Suprapubic skin (tissue), 4 donors: Measurements from ENCODE around the gene WFDC1. TPM values are rescaled to one million over a fixed set of nuclear protein-coding genes. Genes with fewer than 3 reads are reported as not detected.

Experiments
- DNase-seq, 2 donors: peaks; one replicate each; pipeline ENCODE4 v3.0.0-alpha.2; 2019; ENCODE audit warnings: low spot score in 2 of 2
- H3K27ac ChIP-seq: fragments of 200-600 bp; sonication (generic); one replicate; pipeline ENCODE4 v1.5.1; 2019
- H3K27me3 ChIP-seq: fragments of 200-600 bp; sonication (generic); one replicate; pipeline ENCODE4 v1.5.1; 2019
- H3K36me3 ChIP-seq: fragments of 200-600 bp; sonication (generic); one replicate; pipeline ENCODE4 v1.5.1; 2019
- H3K4me1 ChIP-seq: fragments of 200-600 bp; sonication (generic); one replicate; pipeline ENCODE4 v1.5.1; 2019
- H3K4me3 ChIP-seq: fragments of 200-600 bp; sonication (generic); one replicate; pipeline ENCODE4 v1.5.1; 2019; ENCODE audit warnings: mild to moderate bottlenecking
- H3K9me3 ChIP-seq: fragments of 200-600 bp; sonication (generic); one replicate; pipeline ENCODE4 v1.5.1; 2019
- CTCF ChIP-seq, 2 donors: fragments of 200-600 bp in 1 of 2; fragments of 450-650 bp in 1 of 2; sonication (generic) in 1 of 2; IDR thresholded peaks; one replicate each; pipeline ENCODE4 v1.5.1; 2016 to 2019; ENCODE audit warnings: antibody characterized with exemption in 2 of 2, mild to moderate bottlenecking in 1 of 2, moderate library complexity in 1 of 2
- EP300 ChIP-seq: sonication (generic); formaldehyde crosslinking; IDR thresholded peaks from one replicate; pipeline ENCODE4 v1.6.1; 2017; ENCODE audit warnings: antibody characterized with exemption
- POLR2A ChIP-seq, 2 donors: fragments of 450-650 bp; IDR thresholded peaks; one replicate each; pipeline ENCODE4 v1.6.1; 2017; ENCODE audit warnings: antibody characterized with exemption in 2 of 2, mild to moderate bottlenecking in 2 of 2, moderate library complexity in 2 of 2
- POLR2AphosphoS5 ChIP-seq, 3 donors: sonication (generic); formaldehyde crosslinking; IDR thresholded peaks; one replicate each; pipeline ENCODE4 v1.6.1; 2017; ENCODE audit warnings: antibody characterized with exemption in 3 of 3
- WGBS: methylation state at CpG from one replicate; pipeline ENCODE4 v1.1.5; 2018; 5-methylcytosine and 5-hydroxymethylcytosine counted together
- total RNA-seq, 4 donors: library from RNA; depleted of rRNA; stranded (reverse); fragments of >200 nt; gene quantifications; one replicate each; pipeline ENCODE4 v1.1.0, GENCODE V29; 2016

Gene WFDC1
- total RNA-seq, 4 donors from 2014 or later: 0.49 to 1.4 (median 1.3) TPM; not detected in 1

- TF ChIP-seq POLR2A (IDR thresholded peaks at IDR 0.05): no peak
Observed at GRCh38 chr16:84259691-84260090, 35.0 kb upstream of the WFDC1 start.

GRCh38 chr16:84260766-84261554, 33.7 kb upstream of the WFDC1 start:
- DNase-seq: no peak
- Histone ChIP-seq H3K36me3 (no peaks in the 10 kb centered on the region), H3K4me1 (no peaks in the 10 kb centered on the region), H3K4me3 (no peak overlapping the region), H3K27me3 (peaks cover 18% of the 10 kb centered on the region), H3K27ac (no peak overlapping the region), H3K9me3 (no peaks in the 10 kb centered on the region)
- TF ChIP-seq EP300: no peak
- WGBS: 77% methylated on average over 23 of the region's 23 CpGs

More at GRCh38 chr16:84259691-84260090, 35.0 kb upstream of the WFDC1 start:
- Histone ChIP-seq H3K27me3 (peaks cover 18% of the 10 kb centered on the region), H3K36me3 (no peaks in the 10 kb centered on the region), H3K4me1 (no peaks in the 10 kb centered on the region), H3K4me3 (no peak overlapping the region), H3K9me3 (no peaks in the 10 kb centered on the region), H3K27ac (no peak overlapping the region)
- DNase-seq: no peak
- WGBS: 95% methylated on average over 3 of the region's 3 CpGs

- H3K27ac ChIP-seq: no peak overlapping the region
- 89% methylated on average over 4 of the region's 4 CpGs for WGBS
- H3K4me3 ChIP-seq: no peak overlapping the region
- no peaks in the 10 kb centered on the region for H3K9me3 ChIP-seq
- no peak for DNase-seq
- H3K27me3 ChIP-seq: peaks cover 18% of the 10 kb centered on the region
- H3K4me1 ChIP-seq: no peaks in the 10 kb centered on the region
- TF ChIP-seq CTCF (IDR thresholded peaks at IDR 0.05): no peak
- TF ChIP-seq EP300: no peak
- no peaks in the 10 kb centered on the region for H3K36me3 ChIP-seq
Observed at GRCh38 chr16:84262031-84262430, 32.6 kb upstream of the WFDC1 start.

GRCh38 chr16:84262939-84263338, 31.7 kb upstream of the WFDC1 start:
- no peak overlapping the region for H3K4me3 ChIP-seq
- 93% methylated on average over 3 of the region's 3 CpGs for WGBS
- TF ChIP-seq POLR2AphosphoS5 (IDR thresholded peaks at IDR 0.05) (no peak), POLR2A (IDR thresholded peaks at IDR 0.05) (no peak), EP300 (no peak), CTCF (IDR thresholded peaks at IDR 0.05) (no peak)
- no peak for DNase-seq
- no peaks in the 10 kb centered on the region for H3K9me3 ChIP-seq
- H3K27ac ChIP-seq: no peak overlapping the region
- no peaks in the 10 kb centered on the region for H3K36me3 ChIP-seq
- no peaks in the 10 kb centered on the region for H3K4me1 ChIP-seq
- H3K27me3 ChIP-seq: peaks cover 12% of the 10 kb centered on the region

- no peaks in the 10 kb centered on the region for H3K9me3 ChIP-seq
- TF ChIP-seq POLR2AphosphoS5 (IDR thresholded peaks at IDR 0.05): no peak
- 46% methylated on average over 4 of the region's 4 CpGs for WGBS
- DNase-seq: no peak
- H3K4me3 ChIP-seq: no peak overlapping the region
- no peak overlapping the region for H3K27ac ChIP-seq
- H3K36me3 ChIP-seq: no peaks in the 10 kb centered on the region
- no peaks in the 10 kb centered on the region for H3K27me3 ChIP-seq
- no peaks in the 10 kb centered on the region for H3K4me1 ChIP-seq
Observed at GRCh38 chr16:84266451-84266850, 28.2 kb upstream of the WFDC1 start.

GRCh38 chr16:84267380-84267779, 27.3 kb upstream of the WFDC1 start:
- WGBS: 82% methylated on average over 4 of the region's 4 CpGs
- H3K27me3 ChIP-seq: no peaks in the 10 kb centered on the region
- no peaks in the 10 kb centered on the region for H3K4me1 ChIP-seq
- H3K36me3 ChIP-seq: no peaks in the 10 kb centered on the region
- no peak overlapping the region for H3K27ac ChIP-seq
- no peak for DNase-seq
- no peak overlapping the region for H3K4me3 ChIP-seq
- no peak for TF ChIP-seq EP300
- no peak for TF ChIP-seq POLR2A (IDR thresholded peaks at IDR 0.05)
- TF ChIP-seq CTCF (IDR thresholded peaks at IDR 0.05): no peak
- TF ChIP-seq POLR2AphosphoS5 (IDR thresholded peaks at IDR 0.05): no peak
- no peaks in the 10 kb centered on the region for H3K9me3 ChIP-seq
